ENCODE data around the gene MXRA7.

DNA sequence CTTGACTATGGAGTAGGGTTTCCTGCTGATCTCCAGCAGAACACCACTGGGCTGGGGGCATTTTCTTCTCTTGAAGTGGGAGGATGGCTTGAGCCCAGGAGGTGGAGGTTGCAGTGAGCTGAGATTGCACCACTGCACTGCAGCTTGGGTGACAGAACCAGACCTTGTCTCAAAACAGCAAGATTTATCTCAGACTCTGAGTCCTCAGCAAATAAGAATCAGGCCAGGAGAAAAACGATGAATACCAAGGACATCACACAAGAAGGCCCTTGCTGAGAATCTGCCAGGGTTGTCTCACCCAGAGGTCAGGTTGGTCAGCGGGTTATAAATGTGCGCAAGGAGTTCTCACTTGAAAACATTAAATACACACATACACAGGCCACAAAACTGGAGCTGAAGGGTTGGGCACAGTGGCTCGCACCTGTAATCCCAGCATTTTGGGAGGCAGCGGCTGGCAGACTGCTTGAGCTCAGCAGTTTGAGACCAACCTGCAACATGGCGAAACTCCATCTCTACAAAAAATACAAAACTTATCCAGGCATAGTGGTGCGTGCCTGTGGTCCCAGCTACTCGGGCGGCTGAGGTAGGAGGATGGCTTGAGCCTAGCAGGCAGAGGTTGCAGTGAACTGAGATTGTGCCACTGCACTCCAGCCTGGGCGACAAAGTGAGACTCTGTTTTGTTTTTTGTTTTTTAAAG, 7.7 kb downstream of the MXRA7 start:
- TF ChIP-seq, protein P1, sequence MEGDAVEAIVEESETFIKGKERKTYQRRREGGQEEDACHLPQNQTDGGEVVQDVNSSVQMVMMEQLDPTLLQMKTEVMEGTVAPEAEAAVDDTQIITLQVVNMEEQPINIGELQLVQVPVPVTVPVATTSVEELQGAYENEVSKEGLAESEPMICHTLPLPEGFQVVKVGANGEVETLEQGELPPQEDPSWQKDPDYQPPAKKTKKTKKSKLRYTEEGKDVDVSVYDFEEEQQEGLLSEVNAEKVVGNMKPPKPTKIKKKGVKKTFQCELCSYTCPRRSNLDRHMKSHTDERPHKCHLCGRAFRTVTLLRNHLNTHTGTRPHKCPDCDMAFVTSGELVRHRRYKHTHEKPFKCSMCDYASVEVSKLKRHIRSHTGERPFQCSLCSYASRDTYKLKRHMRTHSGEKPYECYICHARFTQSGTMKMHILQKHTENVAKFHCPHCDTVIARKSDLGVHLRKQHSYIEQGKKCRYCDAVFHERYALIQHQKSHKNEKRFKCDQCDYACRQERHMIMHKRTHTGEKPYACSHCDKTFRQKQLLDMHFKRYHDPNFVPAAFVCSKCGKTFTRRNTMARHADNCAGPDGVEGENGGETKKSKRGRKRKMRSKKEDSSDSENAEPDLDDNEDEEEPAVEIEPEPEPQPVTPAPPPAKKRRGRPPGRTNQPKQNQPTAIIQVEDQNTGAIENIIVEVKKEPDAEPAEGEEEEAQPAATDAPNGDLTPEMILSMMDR (IDR thresholded peaks at IDR 0.05): no peak
- no peak for TF ChIP-seq EZH2 (IDR thresholded peaks at IDR 0.05)
